OCI-LY7 (cell line): ENCODE data around the gene CSTPP1.

ENCODE experiments used
- EZH2phosphoT487 ChIP-seq: fragments of 200-600 bp; sonication (generic); IDR thresholded peaks from 2 replicates; pipeline ENCODE4 v1.6.1; 2018; ENCODE audit warnings: low read depth, borderline replicate concordance, mild to moderate bottlenecking, mixed run types, antibody characterized with exemption, low read length, moderate library complexity, mixed read lengths
- TF ChIP-seq, protein P1 (sequence below): fragments of 200-600 bp; sonication (generic); conservative IDR thresholded peaks from 2 replicates; pipeline ENCODE4 v1.5.1; 2014; ENCODE audit warnings: mild to moderate bottlenecking, antibody characterized with exemption, low read length, moderate library complexity, mixed read lengths

DNA sequence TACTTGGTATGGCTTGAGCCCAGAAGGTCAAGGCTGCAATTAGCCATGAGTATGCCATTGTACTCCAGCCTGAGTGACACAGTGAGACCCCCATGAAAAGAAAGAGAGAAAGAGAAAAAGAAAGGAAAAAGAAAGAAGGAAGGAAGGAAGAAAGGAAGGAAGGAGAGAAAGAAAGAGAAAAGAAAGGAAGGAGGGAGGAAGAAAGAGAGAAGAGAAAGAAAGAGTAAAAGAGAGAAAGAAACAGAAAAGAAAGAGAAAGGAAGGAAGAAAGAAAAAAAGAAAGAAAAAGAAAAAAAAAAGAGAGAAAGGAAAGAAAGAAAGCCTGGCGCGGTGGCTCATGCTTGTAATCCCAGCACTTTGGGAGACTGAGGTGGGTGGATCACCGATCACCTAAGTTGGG lies 77.5 kb downstream of the CSTPP1 start:
- TF ChIP-seq, protein P1, sequence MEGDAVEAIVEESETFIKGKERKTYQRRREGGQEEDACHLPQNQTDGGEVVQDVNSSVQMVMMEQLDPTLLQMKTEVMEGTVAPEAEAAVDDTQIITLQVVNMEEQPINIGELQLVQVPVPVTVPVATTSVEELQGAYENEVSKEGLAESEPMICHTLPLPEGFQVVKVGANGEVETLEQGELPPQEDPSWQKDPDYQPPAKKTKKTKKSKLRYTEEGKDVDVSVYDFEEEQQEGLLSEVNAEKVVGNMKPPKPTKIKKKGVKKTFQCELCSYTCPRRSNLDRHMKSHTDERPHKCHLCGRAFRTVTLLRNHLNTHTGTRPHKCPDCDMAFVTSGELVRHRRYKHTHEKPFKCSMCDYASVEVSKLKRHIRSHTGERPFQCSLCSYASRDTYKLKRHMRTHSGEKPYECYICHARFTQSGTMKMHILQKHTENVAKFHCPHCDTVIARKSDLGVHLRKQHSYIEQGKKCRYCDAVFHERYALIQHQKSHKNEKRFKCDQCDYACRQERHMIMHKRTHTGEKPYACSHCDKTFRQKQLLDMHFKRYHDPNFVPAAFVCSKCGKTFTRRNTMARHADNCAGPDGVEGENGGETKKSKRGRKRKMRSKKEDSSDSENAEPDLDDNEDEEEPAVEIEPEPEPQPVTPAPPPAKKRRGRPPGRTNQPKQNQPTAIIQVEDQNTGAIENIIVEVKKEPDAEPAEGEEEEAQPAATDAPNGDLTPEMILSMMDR: no peak
- no peak for TF ChIP-seq EZH2phosphoT487
